ENCODE measurements around the gene NIBAN1.

NIBAN1 gene

GRCh38 chr1:184945029-184945428 lies 29.3 kb downstream of the NIBAN1 start:
- no peak for DNase-seq (ENCODE audit: low spot score)

DNA sequence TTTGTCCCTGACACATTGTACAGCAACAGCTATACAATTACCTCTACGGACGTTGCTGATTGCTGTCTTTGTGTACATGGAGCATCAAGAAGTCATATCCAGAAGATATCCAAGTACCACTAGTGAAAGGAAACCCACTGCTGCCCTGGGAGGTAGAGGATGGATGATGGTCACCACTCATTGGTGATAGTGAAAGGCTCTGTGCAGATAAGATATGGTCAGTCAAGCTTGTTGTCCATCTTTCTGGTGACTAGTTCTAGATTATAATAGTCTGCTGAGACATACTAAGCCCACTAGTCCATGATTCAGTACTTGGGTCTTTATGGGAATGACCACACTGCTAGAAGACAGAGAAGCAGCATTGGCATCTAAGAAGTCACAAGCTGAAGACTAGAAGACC lies 30.3 kb downstream of the NIBAN1 start:
- DNase-seq (ENCODE audit: low spot score): no peak

- no peak for DNase-seq (ENCODE audit: low spot score)
Measured at GRCh38 chr1:184941735-184942134, 32.6 kb downstream of the NIBAN1 start.

DNA sequence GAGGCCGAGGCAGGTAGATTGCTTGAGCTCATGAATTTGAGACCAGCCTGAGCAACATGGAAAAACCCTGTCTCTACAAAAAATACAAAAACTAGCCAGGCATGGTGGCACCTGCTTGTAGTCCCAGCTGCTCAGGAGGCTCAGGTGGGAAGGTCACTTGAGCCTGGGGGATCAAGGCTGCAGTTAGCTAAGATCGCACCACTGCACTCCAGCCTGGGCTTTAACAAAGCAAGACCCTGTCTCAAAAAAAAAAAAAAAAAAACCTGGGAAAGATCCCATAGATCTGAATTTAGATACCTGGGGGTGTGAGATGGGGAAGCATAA lies 32.9 kb downstream of the NIBAN1 start:
- DNase-seq (ENCODE audit: low spot score): no peak

- DNase-seq (ENCODE audit: low spot score): no peak
Measured at GRCh38 chr1:184940694-184941409, 33.5 kb downstream of the NIBAN1 start.

DNA sequence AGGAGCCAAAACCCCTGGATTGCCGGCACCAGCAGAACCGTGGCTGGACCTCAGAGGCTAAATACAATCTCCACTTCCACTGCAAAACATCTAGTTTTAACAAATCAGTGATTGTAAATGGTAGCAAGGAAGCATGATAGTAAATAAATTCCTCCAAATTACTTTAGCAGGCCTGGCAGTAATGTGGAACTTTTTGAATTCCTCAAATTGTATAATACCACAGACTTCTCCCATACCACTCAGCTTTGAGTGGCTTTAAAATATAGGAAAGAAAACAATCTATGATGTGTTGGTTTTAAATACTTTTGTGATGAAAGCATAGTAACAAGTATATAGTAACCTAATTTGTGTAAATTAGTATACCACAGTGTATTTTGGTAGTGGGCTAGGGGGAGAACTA lies 34.1 kb downstream of the NIBAN1 start:
- DNase-seq (ENCODE audit: low spot score): no peak

GRCh38 chr1:184937729-184938128 lies 36.6 kb downstream of the NIBAN1 start:
- DNase-seq (ENCODE audit: low spot score): no peak

DNA sequence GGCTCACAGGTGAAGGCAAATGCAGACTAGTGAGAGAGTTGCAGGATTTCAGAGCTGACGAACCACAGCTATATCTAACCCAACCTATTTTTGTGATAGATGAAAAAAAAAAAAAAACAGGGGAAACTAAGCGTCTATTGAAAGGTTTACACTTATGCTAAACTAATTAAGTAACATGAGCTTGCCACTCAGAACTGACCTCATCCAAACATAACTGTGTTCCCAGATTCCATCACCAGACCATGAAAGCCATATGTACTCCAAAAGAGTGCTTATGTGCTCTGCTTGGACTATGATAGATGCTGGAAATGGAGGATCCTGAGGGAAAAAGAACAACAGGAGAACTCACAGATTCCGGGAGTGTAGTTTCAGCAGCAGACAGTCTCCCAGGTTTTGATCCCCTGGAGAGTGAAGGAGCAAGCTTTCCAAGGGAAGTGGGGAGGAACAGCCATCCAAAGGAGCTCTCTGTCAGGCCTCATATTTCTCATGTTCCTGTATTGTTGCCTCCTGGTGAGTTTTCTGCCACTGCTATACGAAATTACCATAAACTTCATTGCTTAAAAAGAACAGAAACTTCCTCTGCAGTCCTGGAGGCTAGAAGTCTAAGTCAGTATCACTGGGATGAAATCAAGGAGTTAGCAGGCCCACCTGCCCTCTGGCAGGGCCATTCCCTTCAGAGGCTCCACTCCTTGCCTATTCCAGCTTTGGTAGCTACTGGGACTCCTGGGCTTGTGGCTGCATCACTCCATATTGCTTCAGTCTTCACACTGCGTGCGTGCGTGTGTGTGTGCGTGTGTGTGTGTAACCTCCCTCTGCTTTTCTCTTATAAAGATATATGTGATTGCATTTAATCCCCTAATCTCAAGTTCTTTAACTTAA lies 38.1 kb downstream of the NIBAN1 start:
- DNase-seq (ENCODE audit: low spot score): no peak

DNA sequence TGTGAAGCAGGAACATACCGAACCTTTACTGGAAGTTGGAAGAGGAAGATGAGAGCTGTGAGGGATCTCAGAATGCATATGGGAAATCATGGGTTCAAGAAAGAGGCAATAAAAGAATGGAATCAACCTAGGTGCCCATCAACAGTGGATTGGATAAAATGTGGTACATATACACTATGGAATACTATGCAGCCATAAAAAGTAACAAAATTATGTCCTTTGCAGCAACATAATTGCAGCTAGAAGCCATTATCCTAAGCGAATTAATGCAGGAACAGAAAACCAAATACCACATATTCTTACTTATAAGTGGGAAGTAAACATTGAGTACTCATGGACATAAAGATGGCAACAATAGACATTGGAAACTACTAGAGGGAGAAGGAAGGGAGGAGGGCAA lies 40.4 kb downstream of the NIBAN1 start:
- no peak for DNase-seq (ENCODE audit: low spot score)

GRCh38 chr1:184932319-184932718 lies 42.0 kb downstream of the NIBAN1 start:
- no peak for DNase-seq (ENCODE audit: low spot score)

DNA sequence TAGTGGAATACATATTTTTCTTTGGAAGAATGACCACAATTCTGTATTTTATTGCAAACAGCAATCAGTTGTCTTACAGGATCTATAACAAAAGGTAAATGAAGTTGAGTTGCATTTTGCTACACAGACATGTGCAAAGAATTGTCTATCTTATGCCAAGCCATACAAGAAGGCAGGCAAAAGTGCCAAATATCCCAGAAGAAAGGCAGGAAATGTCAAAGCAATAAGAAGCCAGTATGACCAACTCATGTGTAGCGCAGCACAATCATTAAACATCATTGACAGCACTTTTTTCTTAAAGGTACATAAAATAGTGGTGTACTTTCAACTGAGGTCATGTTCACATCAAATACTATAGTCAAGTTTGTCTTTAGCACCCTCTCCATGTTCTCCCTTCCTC lies 42.7 kb downstream of the NIBAN1 start:
- no peak for DNase-seq (ENCODE audit: low spot score)

DNA sequence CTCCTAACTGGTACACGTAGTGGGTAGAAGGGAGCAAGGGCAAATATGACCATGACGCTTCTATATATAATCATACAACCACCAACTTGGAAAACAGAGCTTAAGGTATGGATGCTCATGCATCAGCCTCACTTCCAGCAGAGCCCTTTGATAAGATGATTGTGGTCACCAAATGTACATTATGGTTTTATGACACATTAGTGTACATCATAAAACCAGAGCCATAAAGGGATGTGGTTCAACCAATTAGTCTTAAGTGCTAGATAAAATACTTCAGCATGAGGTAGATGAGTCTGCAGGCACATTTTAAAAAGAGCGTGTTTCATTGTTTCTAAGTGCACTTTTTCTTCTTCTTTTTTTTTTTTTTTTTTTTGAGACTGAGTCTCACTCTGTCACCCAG lies 43.7 kb downstream of the NIBAN1 start:
- DNase-seq (ENCODE audit: low spot score): peak; percentile 70

- peak; percentile 5 for DNase-seq (ENCODE audit: low spot score)
Measured at GRCh38 chr1:184930232-184930631, 44.1 kb downstream of the NIBAN1 start.

GRCh38 chr1:184929711-184930202 lies 44.6 kb downstream of the NIBAN1 start:
- peak; percentile 12 for DNase-seq (ENCODE audit: low spot score)

DNA sequence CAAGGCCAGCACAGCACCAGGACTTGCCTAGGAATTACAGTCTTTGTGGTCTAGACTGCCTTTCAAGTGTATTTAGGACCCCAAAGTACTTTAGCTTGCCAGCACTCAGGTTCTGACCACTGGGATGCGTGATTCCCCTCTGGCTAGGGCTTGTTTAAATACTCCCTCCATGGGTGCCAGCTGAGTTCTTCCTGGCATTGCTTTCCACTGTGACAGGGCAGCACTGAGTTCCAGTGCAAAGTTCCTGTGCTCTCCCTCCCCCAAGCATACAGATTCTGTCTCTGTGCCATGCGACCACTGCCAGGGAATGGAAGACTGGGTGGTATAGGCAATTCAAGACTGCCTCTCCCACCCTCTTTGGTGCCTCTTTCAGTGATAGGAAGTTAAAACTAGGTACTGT lies 45.9 kb downstream of the NIBAN1 start:
- DNase-seq (ENCODE audit: low spot score): no peak
